ENCODE measurements around the gene BARHL2.

DNA sequence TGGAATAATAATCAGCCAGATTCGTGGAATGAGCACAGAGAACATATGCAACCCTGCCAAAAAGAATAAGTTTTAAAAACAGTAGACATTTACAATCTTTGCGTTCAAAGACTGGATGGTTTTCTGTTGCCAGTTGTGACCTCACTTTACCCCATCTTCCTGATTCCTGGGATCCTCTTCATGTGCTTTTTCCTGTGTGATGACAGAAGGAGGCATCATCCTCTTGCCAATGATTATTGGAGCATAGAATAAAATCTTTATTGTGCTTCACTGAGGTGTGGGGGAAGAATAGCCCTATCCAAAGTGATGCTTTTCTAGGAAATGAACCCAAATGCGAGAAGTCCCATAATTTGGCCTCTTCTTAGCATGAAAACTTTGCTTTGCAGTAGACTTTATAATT lies 15.0 kb upstream of the BARHL2 start:
- TF ChIP-seq EZH2phosphoT487 (IDR thresholded peaks at IDR 0.05; ENCODE audit: low read depth): no peak
- no peak for TF ChIP-seq CTCF (IDR thresholded peaks at IDR 0.05; ENCODE audit: low read depth, low read length)

All from OCI-LY3 (cell line).